ENCODE results near the gene TNNI2.

DNA sequence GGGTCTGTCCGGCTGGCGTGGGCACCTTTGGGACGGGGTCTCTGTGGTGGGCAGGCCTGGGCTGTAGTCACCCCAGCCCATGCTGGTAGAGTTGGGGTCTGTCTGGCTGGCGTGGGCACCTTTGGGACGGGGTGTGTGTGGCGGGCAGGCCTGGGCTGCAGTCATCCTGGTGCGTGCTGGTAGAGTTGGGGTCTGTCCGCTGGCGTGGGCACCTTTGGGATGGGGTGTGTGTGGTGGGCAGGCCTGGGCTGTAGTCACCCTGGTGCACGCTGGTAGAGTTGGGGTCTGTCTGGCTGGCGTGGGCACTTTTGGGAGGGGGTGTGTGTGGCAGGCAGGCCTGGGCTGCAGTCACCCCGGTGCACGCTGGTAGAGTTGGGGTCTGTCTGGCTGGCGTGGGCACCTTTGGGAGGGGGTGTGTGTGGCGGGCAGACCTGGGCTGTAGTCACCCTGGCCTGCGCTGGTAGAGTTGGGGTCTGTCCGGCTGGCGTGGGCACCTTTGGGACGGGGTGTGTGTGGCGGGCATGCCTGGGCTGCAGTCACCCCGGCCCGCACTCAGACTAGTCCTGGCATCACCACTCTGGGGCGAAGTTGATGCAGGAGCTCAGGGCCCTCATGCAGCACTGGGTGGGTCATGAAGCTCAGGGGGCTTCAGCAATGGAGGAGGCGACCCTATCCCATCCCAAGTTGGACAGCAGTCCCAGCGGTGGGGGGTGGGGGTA lies 33.6 kb downstream of the TNNI2 start:
- no peak for TF ChIP-seq POLR2A (IDR thresholded peaks at IDR 0.05)
- TF ChIP-seq, protein P1, sequence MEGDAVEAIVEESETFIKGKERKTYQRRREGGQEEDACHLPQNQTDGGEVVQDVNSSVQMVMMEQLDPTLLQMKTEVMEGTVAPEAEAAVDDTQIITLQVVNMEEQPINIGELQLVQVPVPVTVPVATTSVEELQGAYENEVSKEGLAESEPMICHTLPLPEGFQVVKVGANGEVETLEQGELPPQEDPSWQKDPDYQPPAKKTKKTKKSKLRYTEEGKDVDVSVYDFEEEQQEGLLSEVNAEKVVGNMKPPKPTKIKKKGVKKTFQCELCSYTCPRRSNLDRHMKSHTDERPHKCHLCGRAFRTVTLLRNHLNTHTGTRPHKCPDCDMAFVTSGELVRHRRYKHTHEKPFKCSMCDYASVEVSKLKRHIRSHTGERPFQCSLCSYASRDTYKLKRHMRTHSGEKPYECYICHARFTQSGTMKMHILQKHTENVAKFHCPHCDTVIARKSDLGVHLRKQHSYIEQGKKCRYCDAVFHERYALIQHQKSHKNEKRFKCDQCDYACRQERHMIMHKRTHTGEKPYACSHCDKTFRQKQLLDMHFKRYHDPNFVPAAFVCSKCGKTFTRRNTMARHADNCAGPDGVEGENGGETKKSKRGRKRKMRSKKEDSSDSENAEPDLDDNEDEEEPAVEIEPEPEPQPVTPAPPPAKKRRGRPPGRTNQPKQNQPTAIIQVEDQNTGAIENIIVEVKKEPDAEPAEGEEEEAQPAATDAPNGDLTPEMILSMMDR (IDR thresholded peaks at IDR 0.05 in 4 of 5, conservative IDR thresholded peaks at IDR 0.05 in 1 of 5), result no peak

All from gastrocnemius medialis (tissue), 4 donors.